Measurements from ENCODE around the gene SCN8A. TPM values are rescaled to one million over a fixed set of nuclear protein-coding genes. Genes with fewer than 3 reads are reported as not detected.

Gene SCN8A
- total RNA-seq, 3 donors from 2014 or later (not counting 1 experiment from before 2014, with no cell fraction given) = 0.42 to 0.66 (median 0.65) TPM

GRCh38 chr12:51705450-51705849 is 114.4 kb downstream of the SCN8A start:
- H3K9me3 Mint-ChIP-seq = no peaks in the 10 kb centered on the region
- H3K27ac Mint-ChIP-seq = no peak overlapping the region
- intact Hi-C loops (cut with micrococcal nuclease) = no loop called here
- 100% methylated on average over 1 of the region's 1 CpG for WGBS (ENCODE audit: insufficient coverage)
- no peak for TF ChIP-seq CTCF (IDR thresholded peaks at IDR 0.05)
- DNase-seq (no peak), ATAC-seq (no peak)
- Histone ChIP-seq H3K9me3 (ENCODE audit: control insufficient read depth, insufficient read depth, low read length) (no peaks in the 10 kb centered on the region), H3K4me1 (ENCODE audit: control insufficient read depth, insufficient read depth, low read length) (no peaks in the 10 kb centered on the region), H3K27me3 (ENCODE audit: control insufficient read depth, insufficient read depth, low read length) (no peaks in the 10 kb centered on the region), H3K36me3 (ENCODE audit: control insufficient read depth, insufficient read depth, low read length) (no peaks in the 10 kb centered on the region), H3K4me3 (ENCODE audit: low read length) (no peak overlapping the region), H3K27ac (ENCODE audit: low read length) (no peak overlapping the region)
- no peak overlapping the region for H3K4me3 Mint-ChIP-seq
- H3K27me3 Mint-ChIP-seq (ENCODE audit: low read depth in 2 of 2) = peaks cover 2% of the 10 kb centered on the region in 2 donors
- H3K4me1 Mint-ChIP-seq = no peaks in the 10 kb centered on the region
- H3K36me3 Mint-ChIP-seq = no peaks in the 10 kb centered on the region

- ATAC-seq (no peak), DNase-seq (no peak)
- no peak for TF ChIP-seq CTCF (IDR thresholded peaks at IDR 0.05)
- no peak overlapping the region for H3K4me3 Mint-ChIP-seq
- Histone ChIP-seq H3K36me3 (ENCODE audit: control insufficient read depth, insufficient read depth, low read length) (no peaks in the 10 kb centered on the region), H3K9me3 (ENCODE audit: control insufficient read depth, insufficient read depth, low read length) (no peaks in the 10 kb centered on the region), H3K4me3 (ENCODE audit: low read length) (no peak overlapping the region), H3K4me1 (ENCODE audit: control insufficient read depth, insufficient read depth, low read length) (no peaks in the 10 kb centered on the region), H3K27me3 (ENCODE audit: control insufficient read depth, insufficient read depth, low read length) (no peaks in the 10 kb centered on the region), H3K27ac (ENCODE audit: low read length) (no peak overlapping the region)
- no peaks in the 10 kb centered on the region for H3K36me3 Mint-ChIP-seq
- H3K27me3 Mint-ChIP-seq (ENCODE audit: low read depth in 2 of 2) = peaks cover 2 to 7% of the 10 kb centered on the region in 2 donors
- no peaks in the 10 kb centered on the region for H3K9me3 Mint-ChIP-seq
- no peaks in the 10 kb centered on the region for H3K4me1 Mint-ChIP-seq
- 88% methylated on average over 3 of the region's 3 CpGs for WGBS (ENCODE audit: insufficient coverage)
- H3K27ac Mint-ChIP-seq = no peak overlapping the region
- intact Hi-C loops (cut with micrococcal nuclease) = no loop called here
These were observed 115.2 kb downstream of the SCN8A start for GRCh38 chr12:51706206-51706605.

GRCh38 chr12:51714666-51715065 is 123.6 kb downstream of the SCN8A start:
- Mint-ChIP-seq H3K4me1 (no peaks in the 10 kb centered on the region), H3K27ac (no peak overlapping the region), H3K36me3 (no peaks in the 10 kb centered on the region), H3K27me3 (ENCODE audit: low read depth in 2 of 2) (peaks cover 16 to 25% of the 10 kb centered on the region in 2 donors), H3K4me3 (no peak overlapping the region), H3K9me3 (no peaks in the 10 kb centered on the region)
- H3K9me3 ChIP-seq (ENCODE audit: control insufficient read depth, insufficient read depth, low read length) = no peaks in the 10 kb centered on the region
- ATAC-seq (no peak), DNase-seq (no peak)
- intact Hi-C loops (cut with micrococcal nuclease) = no loop called here
- no peak overlapping the region for H3K27ac ChIP-seq (ENCODE audit: low read length)
- 75% methylated on average over 1 of the region's 2 CpGs for WGBS (ENCODE audit: insufficient coverage)
- H3K4me1 ChIP-seq (ENCODE audit: control insufficient read depth, insufficient read depth, low read length) = no peaks in the 10 kb centered on the region
- no peaks in the 10 kb centered on the region for H3K36me3 ChIP-seq (ENCODE audit: control insufficient read depth, insufficient read depth, low read length)
- no peaks in the 10 kb centered on the region for H3K27me3 ChIP-seq (ENCODE audit: control insufficient read depth, insufficient read depth, low read length)
- H3K4me3 ChIP-seq (ENCODE audit: low read length) = no peak overlapping the region
- no peak for TF ChIP-seq CTCF (IDR thresholded peaks at IDR 0.05)

- intact Hi-C loops (cut with micrococcal nuclease) = no loop called here
- no peaks in the 10 kb centered on the region for H3K9me3 Mint-ChIP-seq
- H3K4me3 ChIP-seq (ENCODE audit: low read length) = no peak overlapping the region
- H3K4me1 Mint-ChIP-seq = peaks cover 0 to 11% of the 10 kb centered on the region in 2 donors
- no peak overlapping the region for H3K27ac Mint-ChIP-seq
- no peaks in the 10 kb centered on the region for H3K36me3 Mint-ChIP-seq
- no peak overlapping the region for H3K4me3 Mint-ChIP-seq
- peaks cover 6% of the 10 kb centered on the region for H3K4me1 ChIP-seq (ENCODE audit: control insufficient read depth, insufficient read depth, low read length)
- no peaks in the 10 kb centered on the region for H3K36me3 ChIP-seq (ENCODE audit: control insufficient read depth, insufficient read depth, low read length)
- DNase-seq (no peak), ATAC-seq (no peak)
- H3K27ac ChIP-seq (ENCODE audit: low read length) = no peak overlapping the region
- no peak for TF ChIP-seq CTCF (IDR thresholded peaks at IDR 0.05)
- H3K9me3 ChIP-seq (ENCODE audit: control insufficient read depth, insufficient read depth, low read length) = no peaks in the 10 kb centered on the region
- peaks cover 20 to 32% of the 10 kb centered on the region in 2 donors for H3K27me3 Mint-ChIP-seq (ENCODE audit: low read depth in 2 of 2)
- WGBS (ENCODE audit: insufficient coverage) = 75% methylated on average over 3 of the region's 3 CpGs
- peaks cover 10% of the 10 kb centered on the region for H3K27me3 ChIP-seq (ENCODE audit: control insufficient read depth, insufficient read depth, low read length)
These were observed 126.4 kb downstream of the SCN8A start for GRCh38 chr12:51717326-51717925.
